Neural crest cell (in vitro differentiated cells): ENCODE measurements around the gene PIK3C2G. TPM values are rescaled to one million over a fixed set of nuclear protein-coding genes. Genes with fewer than 3 reads are reported as not detected.

ENCODE experiments used
- DNase-seq: peaks from one replicate; pipeline ENCODE4 v3.0.0; 2021; ENCODE audit warnings: low read depth, mixed read lengths, low spot score
- H3K27ac Mint-ChIP-seq: one replicate; pipeline ENCODE4 v1.8.0; 2021; ENCODE audit warnings: mild to moderate bottlenecking, mixed read lengths; ENCODE audit not compliant: unreplicated experiment
- H3K27me3 Mint-ChIP-seq: 2 replicates; pipeline ENCODE4 v1.8.0; 2021; ENCODE audit warnings: low read depth, mild to moderate bottlenecking, mixed read lengths
- H3K36me3 Mint-ChIP-seq: 2 replicates; pipeline ENCODE4 v1.8.0; 2021; ENCODE audit warnings: low read depth, mild to moderate bottlenecking, mixed read lengths
- H3K4me1 Mint-ChIP-seq: 2 replicates; pipeline ENCODE4 v1.8.0; 2021; ENCODE audit warnings: mixed read lengths
- H3K4me3 Mint-ChIP-seq: one replicate; pipeline ENCODE4 v1.8.0; 2021; ENCODE audit warnings: mild to moderate bottlenecking, mixed read lengths
- H3K9me3 Mint-ChIP-seq: 2 replicates; pipeline ENCODE4 v1.8.0; 2021; ENCODE audit warnings: mixed read lengths
- CTCF ChIP-seq: fragments of 200-600 bp; sonication (generic); conservative IDR thresholded peaks from 2 replicates; pipeline ENCODE4 v1.5.0; 2021; ENCODE audit warnings: antibody characterized with exemption, mild to moderate bottlenecking
- total RNA-seq: library from RNA; stranded (reverse); gene quantifications from 2 replicates; pipeline ENCODE4 v1.2.1, GENCODE V29; 2021

Gene PIK3C2G
- total RNA-seq, 1 donor from 2014 or later = not detected

- H3K27me3 Mint-ChIP-seq = no peaks in the 10 kb centered on the region
- H3K4me3 Mint-ChIP-seq = no peak overlapping the region
- no peak for TF ChIP-seq CTCF
- H3K36me3 Mint-ChIP-seq = peaks cover 2% of the 10 kb centered on the region
- DNase-seq = no peak
- no peak overlapping the region for H3K27ac Mint-ChIP-seq
- peaks cover 13% of the 10 kb centered on the region for H3K9me3 Mint-ChIP-seq
- peaks cover 6% of the 10 kb centered on the region for H3K4me1 Mint-ChIP-seq
Measured at GRCh38 chr12:18589316-18589715, 328.0 kb downstream of the PIK3C2G start.

GRCh38 chr12:18591473-18591872 is 330.2 kb downstream of the PIK3C2G start:
- Mint-ChIP-seq H3K4me1 (peaks cover 11% of the 10 kb centered on the region), H3K27me3 (no peaks in the 10 kb centered on the region), H3K4me3 (no peak overlapping the region), H3K9me3 (peaks cover 5% of the 10 kb centered on the region), H3K27ac (no peak overlapping the region), H3K36me3 (no peaks in the 10 kb centered on the region)
- TF ChIP-seq CTCF = no peak
- DNase-seq = no peak

GRCh38 chr12:18595412-18595811 is 334.1 kb downstream of the PIK3C2G start:
- DNase-seq = no peak
- H3K36me3 Mint-ChIP-seq = no peaks in the 10 kb centered on the region
- no peaks in the 10 kb centered on the region for H3K27me3 Mint-ChIP-seq
- H3K27ac Mint-ChIP-seq = no peak overlapping the region
- no peak overlapping the region for H3K4me3 Mint-ChIP-seq
- peaks cover 9% of the 10 kb centered on the region for H3K4me1 Mint-ChIP-seq
- no peaks in the 10 kb centered on the region for H3K9me3 Mint-ChIP-seq
- TF ChIP-seq CTCF = no peak

GRCh38 chr12:18601962-18602361 is 340.6 kb downstream of the PIK3C2G start:
- Mint-ChIP-seq H3K4me1 (no peaks in the 10 kb centered on the region), H3K9me3 (peaks cover 2% of the 10 kb centered on the region), H3K27ac (no peak overlapping the region), H3K36me3 (no peaks in the 10 kb centered on the region), H3K27me3 (no peaks in the 10 kb centered on the region), H3K4me3 (no peak overlapping the region)
- no peak for DNase-seq
- no peak for TF ChIP-seq CTCF

- Mint-ChIP-seq H3K27me3 (no peaks in the 10 kb centered on the region), H3K27ac (no peak overlapping the region), H3K36me3 (no peaks in the 10 kb centered on the region), H3K9me3 (no peaks in the 10 kb centered on the region), H3K4me3 (no peak overlapping the region), H3K4me1 (no peaks in the 10 kb centered on the region)
- no peak for TF ChIP-seq CTCF
- DNase-seq = no peak
Measured at GRCh38 chr12:18612971-18613370, 351.7 kb downstream of the PIK3C2G start.

GRCh38 chr12:18620986-18621385 is 359.7 kb downstream of the PIK3C2G start:
- H3K4me3 Mint-ChIP-seq = no peak overlapping the region
- H3K36me3 Mint-ChIP-seq = no peaks in the 10 kb centered on the region
- TF ChIP-seq CTCF = no peak
- no peaks in the 10 kb centered on the region for H3K9me3 Mint-ChIP-seq
- no peak overlapping the region for H3K27ac Mint-ChIP-seq
- DNase-seq = no peak
- H3K27me3 Mint-ChIP-seq = no peaks in the 10 kb centered on the region
- no peaks in the 10 kb centered on the region for H3K4me1 Mint-ChIP-seq
